ENCODE data around the gene PHOX2A.
A peak's percentile ranks its signal among the peaks of the same experiment; 100 is the strongest.

The PHOX2A gene

DNA sequence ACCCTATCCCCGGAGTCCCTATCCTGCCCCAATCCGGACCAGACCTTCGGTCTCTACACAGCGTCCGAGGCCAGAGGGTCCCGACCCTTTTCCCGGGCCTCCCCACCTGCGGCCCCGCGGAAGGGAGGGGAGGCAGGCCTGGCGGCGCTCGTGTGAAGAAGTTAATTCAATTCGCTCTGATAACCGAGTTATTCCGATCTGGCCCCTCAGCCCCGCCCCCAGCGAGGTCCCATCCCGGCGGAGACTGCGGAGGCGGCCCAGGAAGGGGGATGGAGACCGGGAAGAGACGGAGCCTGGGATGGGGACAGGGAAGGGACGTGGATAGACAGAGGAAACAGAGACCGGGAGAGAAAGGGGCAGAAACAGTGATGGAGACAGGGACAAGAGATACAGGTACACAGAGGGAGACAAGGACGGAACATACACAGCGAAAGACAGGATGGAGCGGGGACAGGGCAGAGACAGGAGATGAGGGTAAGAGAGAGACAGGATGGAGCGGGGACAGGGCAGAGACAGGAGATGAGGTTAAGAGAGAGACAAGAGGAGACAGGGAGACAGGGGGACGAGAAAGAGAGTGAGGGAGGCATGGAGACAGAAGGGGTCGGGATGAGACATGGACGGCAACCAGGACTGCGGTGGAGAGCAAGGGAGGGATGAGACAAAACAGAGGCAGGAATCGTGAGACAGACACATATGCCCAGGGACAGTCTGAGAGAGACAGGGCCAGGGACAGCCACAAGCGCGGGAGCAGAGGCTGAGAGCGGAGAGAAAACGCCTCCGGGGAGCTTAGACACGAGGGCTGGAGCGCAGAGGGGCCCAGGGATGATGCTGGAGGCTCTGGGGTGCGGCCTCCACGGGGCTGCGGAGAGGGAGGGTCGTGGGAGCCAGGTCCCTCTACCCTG is 636 bp upstream of the PHOX2A start:
- Mint-ChIP-seq H3K4me1 (peaks cover 24% of the 10 kb centered on the region), H3K27me3 (ENCODE audit: low read depth, poor library complexity) (peaks cover 38% of the 10 kb centered on the region), H3K9me3 (peaks cover 14% of the 10 kb centered on the region), H3K27ac (no peak overlapping the region), H3K4me3 (peak overlapping the region; percentile 75), H3K36me3 (ENCODE audit: low read depth) (no peaks in the 10 kb centered on the region)
- no peak for TF ChIP-seq CTCF (IDR thresholded peaks at IDR 0.05)
- DNase-seq: peak; percentile 58

DNA sequence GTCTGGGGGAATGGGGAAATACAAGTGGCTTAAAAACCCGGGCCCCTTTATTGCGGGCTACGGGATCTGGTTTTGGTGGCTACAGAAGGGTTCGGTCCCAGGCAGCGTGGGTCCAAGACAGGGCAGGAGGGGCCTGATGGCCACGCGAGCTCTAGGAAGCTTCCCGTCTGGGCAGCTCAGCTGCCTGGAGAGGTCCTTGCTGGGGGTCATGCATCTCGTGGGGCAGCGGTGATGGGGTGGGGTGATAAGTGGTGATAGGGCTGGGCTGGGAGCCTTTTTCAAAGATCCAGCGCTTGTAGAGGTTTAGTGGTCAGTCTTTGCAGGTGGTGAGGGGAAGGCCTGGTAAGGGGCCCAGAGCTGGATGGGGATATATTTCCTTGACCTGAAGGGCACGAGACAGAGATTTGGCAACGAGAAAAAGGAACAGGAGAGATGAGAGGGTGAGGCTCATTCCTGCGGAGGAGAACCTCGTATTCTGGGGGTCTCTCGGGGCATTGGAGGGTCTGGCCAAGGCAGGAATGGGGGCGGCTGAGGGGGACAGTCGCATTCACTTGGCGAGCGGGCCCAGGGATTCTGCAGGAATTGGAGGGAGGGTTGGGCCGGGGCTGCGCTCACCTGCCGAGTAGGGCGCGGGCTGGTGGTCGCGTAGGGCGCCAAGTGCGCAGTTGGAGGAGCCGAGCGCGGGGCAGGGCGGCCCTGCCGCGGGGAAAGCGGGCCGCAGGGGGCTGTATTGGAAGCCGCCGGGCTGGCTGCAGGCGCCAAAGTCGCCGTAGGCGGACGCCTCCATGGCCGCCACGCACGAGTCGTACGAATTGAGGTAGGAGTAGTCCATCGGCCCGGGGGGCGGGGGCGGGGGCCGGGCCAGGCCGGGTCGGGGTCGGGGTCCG is 560 bp downstream of the PHOX2A start:
- Mint-ChIP-seq H3K27ac (no peak overlapping the region), H3K36me3 (ENCODE audit: low read depth) (no peaks in the 10 kb centered on the region), H3K27me3 (ENCODE audit: low read depth, poor library complexity) (peaks cover 50% of the 10 kb centered on the region), H3K4me1 (peaks cover 35% of the 10 kb centered on the region), H3K4me3 (peak overlapping the region; percentile 75), H3K9me3 (peaks cover 14% of the 10 kb centered on the region)
- TF ChIP-seq CTCF (IDR thresholded peaks at IDR 0.05): no peak
- no peak for DNase-seq

GRCh38 chr11:72242141-72242540 is 1.8 kb downstream of the PHOX2A start:
- no peak for DNase-seq
- Mint-ChIP-seq H3K4me3 (peak overlapping the region; percentile 49), H3K27ac (no peak overlapping the region), H3K36me3 (ENCODE audit: low read depth) (no peaks in the 10 kb centered on the region), H3K4me1 (peaks cover 39% of the 10 kb centered on the region), H3K9me3 (peaks cover 14% of the 10 kb centered on the region), H3K27me3 (ENCODE audit: low read depth, poor library complexity) (peaks cover 53% of the 10 kb centered on the region)
- no peak for TF ChIP-seq CTCF (IDR thresholded peaks at IDR 0.05)

DNA sequence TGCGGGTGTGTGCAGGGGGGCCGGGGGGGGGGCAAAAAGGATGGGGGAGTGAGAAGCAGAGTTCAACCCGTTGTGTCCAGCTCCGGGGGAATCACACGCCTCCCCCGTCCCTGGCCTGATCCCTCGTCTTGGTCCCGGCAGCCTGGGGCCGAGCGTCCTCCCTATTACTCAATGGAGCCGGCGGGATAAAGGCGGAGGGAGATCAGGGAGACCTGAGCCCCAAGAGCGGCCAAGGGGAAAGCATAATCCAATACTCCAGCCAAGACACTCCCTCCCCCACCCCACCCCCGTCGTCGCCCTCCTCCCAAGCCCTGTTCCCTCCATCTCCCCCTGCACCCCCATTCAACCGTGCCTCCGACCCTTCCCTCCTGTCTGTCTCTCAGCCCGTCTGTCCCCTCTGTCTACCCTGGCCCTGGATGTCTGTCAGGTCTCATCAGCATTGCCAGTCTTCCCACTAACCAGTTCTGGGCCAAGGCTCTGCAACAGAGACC is 2.6 kb downstream of the PHOX2A start:
- peaks cover 53% of the 10 kb centered on the region for H3K27me3 Mint-ChIP-seq (ENCODE audit: low read depth, poor library complexity)
- peaks cover 46% of the 10 kb centered on the region for H3K4me1 Mint-ChIP-seq
- peaks cover 14% of the 10 kb centered on the region for H3K9me3 Mint-ChIP-seq
- no peak for TF ChIP-seq CTCF (IDR thresholded peaks at IDR 0.05)
- no peak overlapping the region for H3K27ac Mint-ChIP-seq
- peak overlapping the region; percentile 86 for H3K4me3 Mint-ChIP-seq
- DNase-seq: no peak
- peaks cover 4% of the 10 kb centered on the region for H3K36me3 Mint-ChIP-seq (ENCODE audit: low read depth)

GRCh38 chr11:72240461-72241290 is 3.3 kb downstream of the PHOX2A start:
- H3K9me3 Mint-ChIP-seq: peaks cover 14% of the 10 kb centered on the region
- TF ChIP-seq CTCF (IDR thresholded peaks at IDR 0.05): no peak
- H3K36me3 Mint-ChIP-seq (ENCODE audit: low read depth): peaks cover 4% of the 10 kb centered on the region
- H3K4me3 Mint-ChIP-seq: peak overlapping the region; percentile 86
- peaks cover 46% of the 10 kb centered on the region for H3K4me1 Mint-ChIP-seq
- H3K27ac Mint-ChIP-seq: no peak overlapping the region
- H3K27me3 Mint-ChIP-seq (ENCODE audit: low read depth, poor library complexity): peaks cover 53% of the 10 kb centered on the region
- peak; percentile 19 for DNase-seq
